ENCODE data around the gene GABRB3. TPM values are rescaled to one million over a fixed set of nuclear protein-coding genes. Genes with fewer than 3 reads are reported as not detected.

The GABRB3 gene
- 0.40 and 0.57 TPM in 2 replicates for total RNA-seq

DNA sequence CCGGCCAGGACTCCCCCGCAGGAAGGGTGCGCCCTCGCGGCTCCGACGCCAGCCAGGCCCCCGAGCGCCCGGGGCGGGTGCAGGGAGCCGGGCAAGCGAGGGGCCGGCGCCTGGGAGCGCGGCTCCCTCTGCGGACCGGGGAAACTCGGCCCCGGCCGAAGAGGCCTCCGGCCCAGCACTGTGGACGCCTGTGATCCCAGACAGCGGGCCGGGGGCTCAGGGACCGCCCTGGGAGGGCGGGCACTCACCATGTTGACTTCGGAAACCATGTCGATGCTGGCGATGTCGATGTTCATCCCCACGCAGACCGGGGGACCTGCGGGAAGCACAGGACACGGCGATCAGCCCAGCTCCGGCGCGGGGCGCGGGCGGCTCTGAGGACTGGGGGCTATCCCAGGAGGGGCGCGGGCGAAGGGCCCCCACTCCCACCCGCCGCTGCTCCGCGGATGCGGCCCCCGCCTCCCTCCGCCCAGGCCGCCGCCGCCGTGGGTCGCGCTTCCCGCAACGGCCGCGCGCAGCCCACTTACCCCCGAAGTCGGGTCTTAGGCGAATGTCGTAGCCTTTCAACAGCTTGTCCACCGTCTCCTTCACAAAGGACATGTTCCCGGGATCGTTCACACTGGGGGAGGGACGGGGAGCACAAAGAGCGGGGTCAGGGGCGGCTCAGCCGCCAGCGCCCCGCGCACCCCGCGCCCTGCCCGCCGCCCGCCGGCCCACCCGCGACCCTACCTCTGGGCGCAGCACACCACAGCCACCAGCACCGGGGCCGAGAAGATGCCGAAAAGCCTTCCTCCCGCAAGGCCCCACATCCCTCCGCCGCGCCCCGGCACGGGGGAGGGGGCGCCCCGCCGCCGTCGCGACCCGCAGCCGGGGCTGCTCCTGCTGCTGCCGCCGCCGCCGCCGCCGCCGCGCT lies at the start of gene GABRB3:
Gene GABRB3 (minus strand): TSS at position 913 of the 913 bp plus-strand sequence.

Other genes starting within 250 kb of the GABRB3 start
- not detected in 2 replicates for gene GABRA5, start 94.0 kb upstream of the GABRB3 start, total RNA-seq
- gene GABRG3, start 198.1 kb upstream of the GABRB3 start, total RNA-seq = not detected in 2 replicates